Stimulated activated CD4-positive, alpha-beta T cell treated with anti-CD3 and anti-CD28 coated beads, Interleukin-15, amount 100 ng/mL, for 1 hour (primary cell): Measurements from ENCODE around the gene CYBRD1.
"Not testable (repeated sequence)": the region's sequence is repeated elsewhere in the genome, so short reads cannot be mapped to it uniquely, and the experiment has no call there.

Experiments used
- DNase-seq, 2 donors: peaks; one replicate each; pipeline ENCODE4 v3.0.0-alpha.2; 2020; ENCODE audit warnings: low read depth in 1 of 2, low spot score in 1 of 2

The CYBRD1 gene

GRCh38 chr2:171522052-171522787 lies at the start of gene CYBRD1:
Gene CYBRD1 (plus strand): TSS chr2:171522474. CDS start chr2:171522546, 72 bp downstream.
- DNase-seq, result no peak

GRCh38 chr2:171475979-171476378 lies 46.3 kb upstream of the CYBRD1 start:
- DNase-seq, result no peak

- DNase-seq, result no peak
These were observed 43.9 kb upstream of the CYBRD1 start for GRCh38 chr2:171478345-171478744.

- no peak for DNase-seq
These were observed 43.0 kb upstream of the CYBRD1 start for GRCh38 chr2:171479154-171479814.

GRCh38 chr2:171480908-171481307 lies 41.4 kb upstream of the CYBRD1 start:
- DNase-seq, result no peak

GRCh38 chr2:171482308-171482707 lies 40.0 kb upstream of the CYBRD1 start:
- DNase-seq, result no peak

- DNase-seq, result no peak
These were observed 39.4 kb upstream of the CYBRD1 start for GRCh38 chr2:171482877-171483276.

GRCh38 chr2:171483793-171484192 lies 38.5 kb upstream of the CYBRD1 start:
- DNase-seq, result no peak

GRCh38 chr2:171485116-171485515 lies 37.2 kb upstream of the CYBRD1 start:
- no peak for DNase-seq

- DNase-seq, result no peak
These were observed 35.1 kb upstream of the CYBRD1 start for GRCh38 chr2:171487201-171487600.

GRCh38 chr2:171487803-171488259 lies 34.4 kb upstream of the CYBRD1 start:
- no peak for DNase-seq

GRCh38 chr2:171490577-171490976 lies 31.7 kb upstream of the CYBRD1 start:
- DNase-seq, result no peak

- DNase-seq, result no peak
These were observed 31.0 kb upstream of the CYBRD1 start for GRCh38 chr2:171491292-171491691.

GRCh38 chr2:171492664-171493063 lies 29.6 kb upstream of the CYBRD1 start:
- DNase-seq, result no peak

GRCh38 chr2:171497664-171498063 lies 24.6 kb upstream of the CYBRD1 start:
- not testable (repeated sequence) for DNase-seq

GRCh38 chr2:171505374-171505773 lies 16.9 kb upstream of the CYBRD1 start:
- DNase-seq, result no peak

GRCh38 chr2:171509945-171510731 lies 12.1 kb upstream of the CYBRD1 start:
- DNase-seq, result no peak

GRCh38 chr2:171512014-171512413 lies 10.3 kb upstream of the CYBRD1 start:
- no peak for DNase-seq

GRCh38 chr2:171512683-171513195 lies 9.5 kb upstream of the CYBRD1 start:
- no peak for DNase-seq

- DNase-seq, result no peak
These were observed 8.5 kb upstream of the CYBRD1 start for GRCh38 chr2:171513719-171514160.

GRCh38 chr2:171514908-171515582 lies 7.2 kb upstream of the CYBRD1 start:
- no peak for DNase-seq
